ENCODE data around the gene ZNF442. TPM values are rescaled to one million over a fixed set of nuclear protein-coding genes. Genes with fewer than 3 reads are reported as not detected.

Gene ZNF442
- total RNA-seq, 2 donors from 2014 or later = 1.0 to 1.8 TPM

DNA sequence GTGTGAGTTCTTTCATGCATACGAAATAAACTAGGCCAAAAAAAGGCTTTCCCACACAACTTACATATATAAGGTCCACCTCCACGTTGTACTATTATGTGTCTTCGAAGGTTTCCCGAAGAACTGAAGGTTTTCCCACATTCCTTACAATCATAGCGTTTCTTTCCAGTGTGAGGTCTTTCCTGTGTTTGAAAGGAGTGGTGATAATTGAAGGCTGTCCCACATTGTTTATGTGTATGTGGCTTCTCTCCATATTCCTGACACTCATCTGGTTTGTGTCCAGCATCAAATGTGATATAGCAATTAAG is 14.6 kb downstream of the ZNF442 start:
- H3K27ac ChIP-seq = no peak overlapping the region
- TF ChIP-seq CTCF (IDR thresholded peaks at IDR 0.05) = no peak
- peaks cover 34% of the 10 kb centered on the region for H3K36me3 ChIP-seq
- no peak for DNase-seq (ENCODE audit: low spot score)
- no peak overlapping the region for H3K4me3 ChIP-seq
- no peaks in the 10 kb centered on the region for H3K4me1 ChIP-seq
- peaks cover 19 to 91% of the 10 kb centered on the region in 2 donors for H3K9me3 ChIP-seq
- no peaks in the 10 kb centered on the region for H3K27me3 ChIP-seq

DNA sequence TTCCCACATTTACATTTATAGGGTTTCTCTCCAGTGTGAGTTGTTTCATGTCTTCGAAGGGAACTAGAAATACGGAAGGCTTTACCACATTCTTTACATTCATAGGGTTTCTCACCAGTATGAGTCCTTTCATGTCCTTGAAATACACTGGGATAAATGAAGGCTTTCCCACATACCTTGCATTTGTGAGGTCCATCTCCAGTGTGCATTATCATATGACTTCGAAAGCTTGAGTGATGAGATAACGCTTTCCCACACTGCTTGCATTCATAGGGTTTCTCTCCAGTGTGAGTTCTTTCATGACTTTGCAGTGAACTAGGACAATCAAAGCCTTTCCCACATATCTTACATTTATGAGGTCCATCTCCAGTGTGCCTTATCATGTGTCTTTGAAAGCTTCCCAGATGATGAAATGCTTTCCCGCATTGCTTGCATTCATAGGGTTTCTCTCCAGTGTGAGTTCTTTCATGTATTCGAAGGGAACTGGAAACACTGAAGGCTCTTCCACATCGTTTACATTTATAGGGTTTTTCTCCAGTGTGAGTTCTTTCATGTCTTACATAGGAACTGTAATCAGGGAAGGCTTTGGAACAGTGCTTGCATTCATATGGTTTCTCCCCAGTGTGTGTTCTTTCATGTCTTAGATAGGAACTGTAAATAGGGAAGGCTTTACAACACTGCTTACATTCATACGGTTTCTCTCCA is 15.1 kb downstream of the ZNF442 start:
- Histone ChIP-seq H3K27ac (no peak overlapping the region), H3K36me3 (peaks cover 34% of the 10 kb centered on the region)

DNA sequence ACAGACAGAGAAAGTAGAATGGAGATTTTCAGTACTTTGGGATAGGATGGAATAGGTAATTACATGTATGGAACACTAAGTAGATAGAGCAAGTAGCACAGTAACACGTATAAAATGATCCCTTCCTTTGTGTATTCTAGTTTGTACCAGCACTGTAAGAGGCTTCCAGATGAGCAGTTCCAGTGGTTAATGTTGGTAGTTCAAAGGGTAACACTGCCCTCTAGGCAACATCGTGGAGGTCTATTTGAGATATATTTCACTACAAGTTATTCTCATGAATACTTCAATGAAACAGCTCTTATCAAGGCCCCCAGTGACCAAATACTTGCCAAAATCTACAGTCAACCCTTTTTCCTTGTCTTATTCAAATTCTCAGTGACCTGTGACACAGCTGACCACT is 18.6 kb downstream of the ZNF442 start:
- no peak for DNase-seq (ENCODE audit: low spot score)
- peaks cover 19 to 76% of the 10 kb centered on the region in 2 donors for H3K9me3 ChIP-seq
- no peaks in the 10 kb centered on the region for H3K4me1 ChIP-seq
- no peaks in the 10 kb centered on the region for H3K27me3 ChIP-seq
- H3K36me3 ChIP-seq = peaks cover 30% of the 10 kb centered on the region
- peak in 1 of 2 donors; percentile 16 for TF ChIP-seq CTCF (IDR thresholded peaks at IDR 0.05)
- no peak overlapping the region for H3K27ac ChIP-seq
- no peak overlapping the region for H3K4me3 ChIP-seq

More for the DNA sequence above, 15.1 kb downstream of the ZNF442 start:
- Histone ChIP-seq H3K9me3 (peaks cover 19 to 94% of the 10 kb centered on the region in 2 donors), H3K4me3 (no peak overlapping the region), H3K27me3 (no peaks in the 10 kb centered on the region), H3K4me1 (no peaks in the 10 kb centered on the region)
- no peak for TF ChIP-seq CTCF (IDR thresholded peaks at IDR 0.05)
- DNase-seq (ENCODE audit: low spot score) = no peak

- peaks cover 10 to 59% of the 10 kb centered on the region in 2 donors for H3K9me3 ChIP-seq
- no peak for DNase-seq (ENCODE audit: low spot score)
- no peak overlapping the region for H3K4me3 ChIP-seq
- TF ChIP-seq CTCF (IDR thresholded peaks at IDR 0.05) = no peak
- no peak overlapping the region for H3K27ac ChIP-seq
- H3K4me1 ChIP-seq = no peaks in the 10 kb centered on the region
- H3K27me3 ChIP-seq = no peaks in the 10 kb centered on the region
- H3K36me3 ChIP-seq = peaks cover 13% of the 10 kb centered on the region
Observed at GRCh38 chr19:12345197-12345596, 20.3 kb downstream of the ZNF442 start.

GRCh38 chr19:12333162-12334159 is 32.0 kb downstream of the ZNF442 start, which contains the start of gene ZNF563:
Gene ZNF563, minus strand, starts transcription at chr19:12333633. Its CDS starts 151 bp downstream, at chr19:12333482.
- no peak for TF ChIP-seq CTCF (IDR thresholded peaks at IDR 0.05)
- Histone ChIP-seq H3K27me3 (no peaks in the 10 kb centered on the region), H3K4me3 (peak within 1 kb of the TSS; percentile 73 to 86), H3K9me3 (no peaks in the 10 kb centered on the region), H3K4me1 (peaks cover 0 to 32% of the 10 kb centered on the region in 2 donors), H3K36me3 (no peaks in the 10 kb centered on the region), H3K27ac (peak within 1 kb of the TSS; percentile 95)
- peak; percentile 99 for DNase-seq (ENCODE audit: low spot score)

Measured in right atrium auricular region (tissue), 2 donors.